GM21529 (cell line): ENCODE measurements around the gene GALE.
"Not testable (repeated sequence)": the region's sequence is repeated elsewhere in the genome, so short reads cannot be mapped to it uniquely, and the experiment has no call there.

Experiments
- ATAC-seq: cut with Tn5 transposase; IDR thresholded peaks from one replicate; pipeline ENCODE4 v1.9.1; 2021; ENCODE audit not compliant: unreplicated experiment

Gene GALE

GRCh38 chr1:23800400-23801337, at the start of gene GALE:
Gene GALE (minus strand): TSS chr1:23800754. CDS start chr1:23799007, 1,747 bp downstream.
- ATAC-seq: peak; percentile 74

- ATAC-seq: no peak
Measured at GRCh38 chr1:23848673-23849616, 48.4 kb upstream of the GALE start.

- not testable (repeated sequence) for ATAC-seq
Measured at GRCh38 chr1:23847482-23848095, 47.0 kb upstream of the GALE start.

GRCh38 chr1:23845163-23845562, 44.6 kb upstream of the GALE start:
- ATAC-seq: no peak

GRCh38 chr1:23843644-23844043, 43.1 kb upstream of the GALE start:
- no peak for ATAC-seq

- ATAC-seq: peak; percentile 61
Measured at GRCh38 chr1:23838401-23838866, 37.9 kb upstream of the GALE start.

- ATAC-seq: no peak
Measured at GRCh38 chr1:23837908-23838307, 37.4 kb upstream of the GALE start.

- no peak for ATAC-seq
Measured at GRCh38 chr1:23836037-23836436, 35.5 kb upstream of the GALE start.

- not testable (repeated sequence) for ATAC-seq
Measured at GRCh38 chr1:23834156-23834555, 33.6 kb upstream of the GALE start.

GRCh38 chr1:23827717-23828116, 27.2 kb upstream of the GALE start:
- ATAC-seq: no peak

GRCh38 chr1:23826590-23826989, 26.0 kb upstream of the GALE start:
- ATAC-seq: not testable (repeated sequence)

GRCh38 chr1:23825762-23826522, 25.4 kb upstream of the GALE start:
- peak; percentile 50 for ATAC-seq

GRCh38 chr1:23825076-23825761, 24.7 kb upstream of the GALE start, which contains the start of gene HMGCL:
Gene HMGCL (minus strand): TSS chr1:23825429. CDS start chr1:23825415, 14 bp downstream.
- peak; percentile 82 for ATAC-seq

GRCh38 chr1:23824711-23825075, 24.1 kb upstream of the GALE start:
- no peak for ATAC-seq

GRCh38 chr1:23823767-23824166, 23.2 kb upstream of the GALE start:
- ATAC-seq: no peak

- no peak for ATAC-seq
Measured at GRCh38 chr1:23817633-23818032, 17.1 kb upstream of the GALE start.

- no peak for ATAC-seq
Measured at GRCh38 chr1:23816906-23817305, 16.4 kb upstream of the GALE start.

- no peak for ATAC-seq
Measured at GRCh38 chr1:23816361-23816760, 15.8 kb upstream of the GALE start.

- ATAC-seq: no peak
Measured at GRCh38 chr1:23814016-23814415, 13.5 kb upstream of the GALE start.
